Fibroblast of lung (primary cell): Measurements from ENCODE around the gene PLCH2. TPM values are rescaled to one million over a fixed set of nuclear protein-coding genes. Genes with fewer than 3 reads are reported as not detected.
A peak's percentile ranks its signal among the peaks of the same experiment; 100 is the strongest.
"Not testable (repeated sequence)": the region's sequence is repeated elsewhere in the genome, so short reads cannot be mapped to it uniquely, and the experiment has no call there.

Experiments used
- DNase-seq, 2 donors: peaks; one replicate each; pipeline versions ENCODE4 v3.0.0 to v3.0.0-alpha.2; 2010; ENCODE audit warnings: low read depth in 2 of 2
- H2AFZ ChIP-seq: 2 replicates; pipeline ENCODE4 v1.5.1; 2012; ENCODE audit warnings: low read length, control low read depth, inconsistent platforms
- H3K27ac ChIP-seq: 2 replicates; pipeline ENCODE4 v1.5.1; 2011; ENCODE audit warnings: low read length, control low read depth; ENCODE audit not compliant: insufficient read depth
- H3K27me3 ChIP-seq: 2 replicates; pipeline ENCODE4 v1.5.1; 2011; ENCODE audit warnings: mild to moderate bottlenecking, low read length; ENCODE audit not compliant: control insufficient read depth, insufficient read depth
- H3K36me3 ChIP-seq: 2 replicates; pipeline ENCODE4 v1.5.1; 2011; ENCODE audit warnings: low read length; ENCODE audit not compliant: control insufficient read depth, insufficient read depth
- H3K4me1 ChIP-seq: 2 replicates; pipeline ENCODE4 v1.5.1; 2011; ENCODE audit warnings: low read length; ENCODE audit not compliant: control insufficient read depth, insufficient read depth; ENCODE audit errors: extremely low read depth
- H3K4me2 ChIP-seq: 2 replicates; pipeline ENCODE4 v1.5.1; 2011; ENCODE audit warnings: low read length, control low read depth; ENCODE audit not compliant: insufficient read depth; ENCODE audit errors: extremely low read depth
- H3K4me3 ChIP-seq, 4 experiments: fragments of 200-600 bp in 1 of 4; sonication (generic) in 1 of 4; replicated peaks in 1 of 4; 2 replicates each; pipeline ENCODE4 v1.5.1; 2011 to 2016; ENCODE audit warnings: low read length in 4 of 4, low read depth in 3 of 4, mild to moderate bottlenecking in 3 of 4, control low read depth in 2 of 4, inconsistent platforms in 1 of 4, mixed read lengths in 1 of 4; ENCODE audit not compliant: insufficient read depth in 1 of 4; ENCODE audit errors: control extremely low read depth in 1 of 4
- H3K79me2 ChIP-seq: 2 replicates; pipeline ENCODE4 v1.5.1; 2012; ENCODE audit warnings: mild to moderate bottlenecking, low read length, inconsistent platforms; ENCODE audit not compliant: control insufficient read depth, insufficient read depth
- H3K9ac ChIP-seq: 2 replicates; pipeline ENCODE4 v1.5.1; 2011; ENCODE audit warnings: mild to moderate bottlenecking, low read length, control low read depth; ENCODE audit not compliant: insufficient read depth
- H3K9me3 ChIP-seq: 2 replicates; pipeline ENCODE4 v1.5.1; 2012; ENCODE audit warnings: low read depth, low read length; ENCODE audit not compliant: control insufficient read depth, insufficient read depth
- H4K20me1 ChIP-seq: 2 replicates; pipeline ENCODE4 v1.5.1; 2011; ENCODE audit warnings: low read length; ENCODE audit not compliant: control insufficient read depth, insufficient read depth; ENCODE audit errors: extremely low read depth
- EZH2 ChIP-seq: IDR thresholded peaks from 2 replicates; pipeline ENCODE4 v1.5.1; 2012; ENCODE audit warnings: low read length, control low read depth, mild to moderate bottlenecking; ENCODE audit errors: missing control alignments
- polyA plus RNA-seq, 2 donors: library from polyadenylated mRNA; depleted of rRNA in 1 of 2; stranded (reverse) in 1 of 2; unstranded in 1 of 2; fragments of >200 nt; gene quantifications; 2 replicates each; pipeline ENCODE4 v1.2.1, GENCODE V29; 2011 to 2012; ENCODE audit warnings: missing spikeins in 1 of 2
- total RNA-seq: library from RNA; depleted of rRNA; stranded (reverse); fragments of >200 nt; gene quantifications from 2 replicates; pipeline ENCODE4 v1.2.1, GENCODE V29; 2014
- TF ChIP-seq, protein P1 (sequence below), 2 donors: IDR thresholded peaks in 1 of 2; conservative IDR thresholded peaks in 1 of 2; 1 replicate in 1 of 2; 2 replicates in 1 of 2; pipeline ENCODE4 v1.5.1; 2011 to 2012; ENCODE audit warnings: low read length in 2 of 2, control low read depth in 1 of 2, inconsistent platforms in 1 of 2, low read depth in 1 of 2, mild to moderate bottlenecking in 1 of 2

The PLCH2 gene
- total and polyA plus RNA-seq, 2 donors (not counting 1 experiment from before 2014, with no cell fraction given) = 0.02 to 0.17 TPM

DNA sequence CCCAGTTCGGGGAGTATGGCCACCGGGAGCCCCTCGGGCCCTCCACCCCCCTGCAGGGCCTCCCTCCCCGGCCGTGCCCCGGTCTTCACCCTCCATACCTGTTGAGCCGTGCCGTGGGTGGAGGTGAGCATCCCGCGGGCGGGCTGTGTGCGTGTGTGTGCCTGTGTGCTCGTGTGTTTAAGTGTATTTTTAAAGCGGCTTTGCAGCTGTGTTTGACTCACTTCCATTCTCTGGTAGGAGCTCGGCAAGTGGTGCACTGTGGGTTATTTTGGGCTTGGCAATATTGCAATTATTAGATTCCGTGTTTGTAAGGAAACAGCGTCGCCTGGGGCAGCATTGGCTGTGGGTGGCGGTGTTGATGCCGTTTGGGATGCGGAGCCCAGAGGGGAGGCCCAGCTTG is 20.3 kb upstream of the PLCH2 start:
- no peak overlapping the region for H3K27ac ChIP-seq
- H3K79me2 ChIP-seq = no peaks in the 10 kb centered on the region
- H3K4me1 ChIP-seq = peaks cover 13% of the 10 kb centered on the region
- H3K27me3 ChIP-seq = no peaks in the 10 kb centered on the region
- H3K9me3 ChIP-seq = no peaks in the 10 kb centered on the region
- H3K36me3 ChIP-seq = no peaks in the 10 kb centered on the region
- TF ChIP-seq, protein P1, sequence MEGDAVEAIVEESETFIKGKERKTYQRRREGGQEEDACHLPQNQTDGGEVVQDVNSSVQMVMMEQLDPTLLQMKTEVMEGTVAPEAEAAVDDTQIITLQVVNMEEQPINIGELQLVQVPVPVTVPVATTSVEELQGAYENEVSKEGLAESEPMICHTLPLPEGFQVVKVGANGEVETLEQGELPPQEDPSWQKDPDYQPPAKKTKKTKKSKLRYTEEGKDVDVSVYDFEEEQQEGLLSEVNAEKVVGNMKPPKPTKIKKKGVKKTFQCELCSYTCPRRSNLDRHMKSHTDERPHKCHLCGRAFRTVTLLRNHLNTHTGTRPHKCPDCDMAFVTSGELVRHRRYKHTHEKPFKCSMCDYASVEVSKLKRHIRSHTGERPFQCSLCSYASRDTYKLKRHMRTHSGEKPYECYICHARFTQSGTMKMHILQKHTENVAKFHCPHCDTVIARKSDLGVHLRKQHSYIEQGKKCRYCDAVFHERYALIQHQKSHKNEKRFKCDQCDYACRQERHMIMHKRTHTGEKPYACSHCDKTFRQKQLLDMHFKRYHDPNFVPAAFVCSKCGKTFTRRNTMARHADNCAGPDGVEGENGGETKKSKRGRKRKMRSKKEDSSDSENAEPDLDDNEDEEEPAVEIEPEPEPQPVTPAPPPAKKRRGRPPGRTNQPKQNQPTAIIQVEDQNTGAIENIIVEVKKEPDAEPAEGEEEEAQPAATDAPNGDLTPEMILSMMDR (conservative IDR thresholded peaks at IDR 0.05 in 1 of 2, IDR thresholded peaks at IDR 0.05 in 1 of 2; ENCODE audit: low read depth in 1 of 2, low read length in 2 of 2) = no peak
- TF ChIP-seq EZH2 = no peak
- H3K9ac ChIP-seq = no peak overlapping the region
- H2AFZ ChIP-seq = no peak overlapping the region
- H3K4me3 ChIP-seq = no peak overlapping the region
- H4K20me1 ChIP-seq = no peaks in the 10 kb centered on the region
- H3K4me2 ChIP-seq = no peak overlapping the region
- peak in 1 of 2 donors; percentile 14 for DNase-seq

DNA sequence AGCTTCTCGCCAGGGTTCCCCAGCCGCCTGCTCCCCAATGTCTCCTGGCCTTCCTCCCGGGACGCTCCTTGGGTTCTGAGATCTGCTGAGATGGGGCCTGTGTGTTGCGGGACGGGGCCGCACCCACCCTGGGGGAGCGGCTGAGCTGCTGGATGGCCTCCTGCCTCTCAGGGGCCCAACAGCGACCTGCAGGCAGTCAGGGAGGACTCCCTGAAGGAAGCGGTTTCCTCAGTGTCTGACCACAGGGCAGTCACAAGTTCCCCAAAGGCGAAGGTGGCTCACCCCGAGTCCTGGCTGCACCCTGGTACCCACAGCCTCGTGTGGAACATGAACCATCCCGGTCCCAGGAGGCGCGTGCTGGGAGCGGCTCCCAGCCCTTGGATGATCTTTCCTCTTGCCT is 18.6 kb upstream of the PLCH2 start:
- no peak overlapping the region for H3K4me2 ChIP-seq
- peaks cover 6% of the 10 kb centered on the region for H3K27me3 ChIP-seq
- no peaks in the 10 kb centered on the region for H3K9me3 ChIP-seq
- no peaks in the 10 kb centered on the region for H3K36me3 ChIP-seq
- H3K9ac ChIP-seq = no peak overlapping the region
- no peak overlapping the region for H3K4me3 ChIP-seq
- DNase-seq = no peak
- no peak overlapping the region for H3K27ac ChIP-seq
- H2AFZ ChIP-seq = no peak overlapping the region
- no peaks in the 10 kb centered on the region for H3K79me2 ChIP-seq
- H3K4me1 ChIP-seq = peaks cover 2% of the 10 kb centered on the region
- no peak for TF ChIP-seq EZH2
- TF ChIP-seq, protein P1 (conservative IDR thresholded peaks at IDR 0.05 in 1 of 2, IDR thresholded peaks at IDR 0.05 in 1 of 2; ENCODE audit: low read depth in 1 of 2, low read length in 2 of 2) = no peak
- no peaks in the 10 kb centered on the region for H4K20me1 ChIP-seq

DNA sequence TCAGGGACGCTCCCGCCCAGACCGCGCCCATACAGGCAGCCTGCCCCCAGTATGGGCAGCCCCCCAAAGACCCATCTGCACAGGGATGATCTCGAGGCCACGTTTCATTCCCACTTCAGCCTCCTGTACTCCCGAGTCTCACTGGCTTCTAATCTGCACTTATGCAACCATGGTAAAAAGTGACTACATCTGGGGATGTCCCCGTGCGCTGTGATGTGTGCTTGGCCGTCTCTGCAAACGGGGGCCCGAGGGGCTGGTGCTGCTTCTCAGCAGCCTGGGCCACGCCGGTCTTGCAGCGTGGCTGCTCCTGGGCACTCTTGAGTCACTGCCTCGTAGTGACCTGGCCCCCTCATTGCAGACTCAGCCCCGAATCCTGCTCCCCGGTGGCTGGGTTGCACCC is 17.4 kb upstream of the PLCH2 start:
- Histone ChIP-seq H3K4me2 (no peak overlapping the region), H2AFZ (no peak overlapping the region), H3K79me2 (no peaks in the 10 kb centered on the region), H3K9me3 (no peaks in the 10 kb centered on the region), H3K36me3 (no peaks in the 10 kb centered on the region), H3K4me3 (no peak overlapping the region), H4K20me1 (no peaks in the 10 kb centered on the region), H3K4me1 (no peaks in the 10 kb centered on the region), H3K27ac (no peak overlapping the region), H3K27me3 (peaks cover 10% of the 10 kb centered on the region), H3K9ac (no peak overlapping the region)
- no peak for TF ChIP-seq EZH2
- TF ChIP-seq, protein P1 (conservative IDR thresholded peaks at IDR 0.05 in 1 of 2, IDR thresholded peaks at IDR 0.05 in 1 of 2; ENCODE audit: low read depth in 1 of 2, low read length in 2 of 2) = no peak
- DNase-seq = no peak

DNA sequence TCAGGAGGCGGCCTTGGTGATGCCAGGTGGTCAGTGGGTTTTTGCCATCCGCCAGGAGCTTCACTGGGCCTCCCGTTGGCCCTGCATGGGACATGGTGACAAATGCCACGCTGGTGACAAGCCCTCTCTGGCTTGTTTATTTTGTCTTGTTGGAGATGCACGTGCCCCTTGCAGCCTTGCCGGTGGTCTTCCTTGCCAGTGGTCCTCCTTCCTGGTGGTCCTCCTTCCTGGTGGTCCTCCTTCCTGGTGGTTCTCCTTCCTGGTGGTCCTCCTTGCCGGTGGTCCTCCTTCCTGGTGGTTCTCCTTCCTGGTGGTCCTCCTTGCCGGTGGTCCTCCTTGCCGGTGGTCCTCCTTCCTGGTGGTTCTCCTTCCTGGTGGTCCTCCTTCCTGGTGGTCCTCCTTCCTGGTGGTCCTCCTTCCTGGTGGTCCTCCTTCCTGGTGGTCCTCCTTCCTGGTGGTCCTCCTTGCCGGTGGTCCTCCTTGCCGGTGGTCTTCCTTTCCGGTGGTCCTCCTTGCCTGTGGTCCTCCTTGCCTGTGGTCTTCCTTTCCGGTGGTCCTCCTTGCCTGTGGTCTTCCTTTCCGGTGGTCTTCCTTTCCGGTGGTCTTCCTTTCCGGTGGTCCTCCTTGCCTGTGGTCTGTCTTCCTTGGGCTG is 16.9 kb upstream of the PLCH2 start:
- H3K4me3 ChIP-seq, H3K79me2 ChIP-seq, H3K4me2 ChIP-seq, H3K4me1 ChIP-seq, H4K20me1 ChIP-seq, H3K9me3 ChIP-seq, H3K36me3 ChIP-seq, H3K9ac ChIP-seq, H3K27ac ChIP-seq, H2AFZ ChIP-seq, DNase-seq: not testable (repeated sequence)
- peaks cover 13% of the 10 kb centered on the region for H3K27me3 ChIP-seq
